Ishikawa (cell line): ENCODE data around the gene DIAPH3.

Experiments
- CEBPB ChIP-seq: IDR thresholded peaks from 2 replicates; pipeline ENCODE4 v1.6.1; 2012
- CREB1 ChIP-seq: IDR thresholded peaks from 2 replicates; pipeline ENCODE4 v1.6.1; 2012; ENCODE audit warnings: low read depth
- EP300 ChIP-seq: IDR thresholded peaks from 2 replicates; pipeline ENCODE4 v1.6.1; 2012; ENCODE audit warnings: borderline replicate concordance
- TAF1 ChIP-seq: IDR thresholded peaks from 2 replicates; pipeline ENCODE4 v1.6.1; 2012; ENCODE audit warnings: low read depth, mild to moderate bottlenecking

- no peak for TF ChIP-seq EP300
- TF ChIP-seq CREB1, result no peak
- TF ChIP-seq CEBPB, result no peak
- TF ChIP-seq TAF1, result no peak
Observed at GRCh38 chr13:59883885-59884284, 279.8 kb downstream of the DIAPH3 start.
